Fibroblast of skin of right biceps (primary cell): ENCODE data around the gene DGKB.

Source experiments
- DNase-seq: peaks from one replicate; pipeline ENCODE4 v3.0.0-alpha.2; 2013

DGKB gene

DNA sequence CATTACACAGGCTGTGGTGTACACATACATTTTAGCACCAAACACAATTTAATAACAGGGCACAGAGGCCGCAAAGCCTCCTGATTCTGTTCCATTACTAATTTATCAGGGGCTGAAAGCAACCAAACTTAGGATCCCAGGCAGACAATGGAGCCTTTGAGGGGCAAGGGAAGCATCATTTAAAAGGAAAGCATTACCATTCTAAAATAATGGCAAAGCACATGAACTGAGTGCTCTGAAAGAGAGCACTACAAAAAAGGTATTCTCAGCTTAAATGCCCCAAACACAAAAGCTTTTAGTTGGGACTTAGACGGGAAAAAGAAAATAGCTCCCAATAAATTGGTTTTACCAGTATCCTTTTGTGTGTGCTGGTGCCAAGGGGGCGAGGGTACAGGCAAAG lies 631.1 kb downstream of the DGKB start:
- DNase-seq: no peak

DNA sequence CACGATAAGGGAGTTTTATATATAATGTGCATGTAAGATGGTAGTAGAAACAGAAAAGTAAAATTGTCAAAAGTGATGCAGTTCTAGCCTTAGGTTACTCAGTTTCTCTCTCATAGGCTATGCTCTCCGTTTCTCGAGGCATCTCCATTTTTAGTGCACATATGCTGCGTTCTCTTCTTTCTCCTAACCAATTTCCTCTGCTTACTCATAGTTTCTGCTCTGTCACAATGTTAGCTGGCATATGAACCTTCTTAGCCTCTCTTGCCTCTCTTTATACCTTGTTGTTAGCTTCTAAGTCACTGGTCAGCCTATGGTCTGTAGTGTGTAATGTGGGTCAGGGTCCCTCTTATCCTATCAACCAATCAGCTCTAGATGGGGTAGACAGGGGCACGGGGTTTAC lies 632.5 kb downstream of the DGKB start:
- no peak for DNase-seq

- no peak for DNase-seq
Observed at GRCh38 chr7:14260011-14260410, 642.5 kb downstream of the DGKB start.

GRCh38 chr7:14258861-14259260 lies 643.7 kb downstream of the DGKB start:
- no peak for DNase-seq

GRCh38 chr7:14258441-14258840 lies 644.1 kb downstream of the DGKB start:
- DNase-seq: no peak

- no peak for DNase-seq
Observed at GRCh38 chr7:14252458-14252857, 650.1 kb downstream of the DGKB start.

DNA sequence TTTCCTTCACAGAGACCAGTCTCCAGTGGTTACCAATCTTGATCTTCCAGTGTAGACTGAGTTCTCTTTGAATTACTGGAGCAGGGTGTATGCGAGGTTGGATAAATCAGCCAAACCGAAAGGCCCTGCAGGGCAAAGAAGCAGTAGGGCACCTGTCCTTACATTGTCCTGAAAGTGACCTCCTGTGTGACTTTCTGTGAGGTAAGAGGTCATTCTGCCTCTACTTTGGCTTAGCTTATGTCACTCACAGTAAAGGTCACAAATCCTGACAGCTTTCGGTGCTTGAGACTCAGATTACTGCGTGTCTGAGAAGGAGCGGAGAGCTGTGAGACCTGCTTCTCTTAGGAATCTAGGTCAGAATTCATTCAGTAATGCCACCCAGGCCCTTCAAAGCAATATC lies 660.4 kb downstream of the DGKB start:
- DNase-seq: no peak

GRCh38 chr7:14236834-14237233 lies 665.7 kb downstream of the DGKB start:
- peak; percentile 14 for DNase-seq

DNA sequence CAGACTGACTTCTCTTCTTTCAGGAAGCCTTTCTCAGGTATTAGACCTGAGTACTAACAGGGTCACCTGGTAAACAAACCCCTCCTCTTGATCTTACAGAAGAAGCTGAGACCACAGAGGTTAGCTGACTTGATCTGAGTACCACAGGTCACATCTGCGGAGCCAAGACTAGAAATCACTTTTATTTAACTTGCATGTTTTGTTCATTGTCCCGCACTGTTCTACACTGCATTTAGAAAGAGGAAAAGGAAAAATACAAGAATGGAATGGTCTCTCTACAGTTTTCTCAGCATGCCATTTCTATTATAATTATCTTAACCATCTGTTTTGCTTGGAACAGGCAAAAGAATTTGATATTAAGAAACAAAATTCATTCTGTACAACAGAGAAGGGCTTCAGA lies 667.5 kb downstream of the DGKB start:
- no peak for DNase-seq

DNA sequence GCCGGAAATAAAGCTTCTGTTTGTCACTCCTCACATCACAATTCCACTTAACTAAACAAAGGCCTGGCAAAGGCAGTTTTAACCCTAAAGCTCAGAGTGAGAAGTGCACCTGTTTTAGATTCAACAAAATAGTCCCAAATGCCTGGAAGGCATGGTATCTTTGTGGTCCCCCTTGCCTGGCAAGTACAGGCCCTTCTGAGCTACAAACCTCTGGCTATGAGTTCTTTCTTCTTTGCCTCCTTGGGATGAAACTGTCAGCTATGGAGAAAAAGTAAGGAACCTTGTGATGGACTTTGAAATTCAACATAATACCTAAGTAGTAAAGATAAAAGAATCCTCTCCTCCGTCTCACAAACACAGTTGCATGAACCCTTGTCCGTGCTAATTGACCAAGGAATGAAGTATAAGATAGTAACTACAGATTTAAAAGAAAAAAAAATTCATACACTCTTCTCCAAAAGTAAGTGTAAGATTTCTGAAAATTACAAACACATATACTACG lies 668.6 kb downstream of the DGKB start:
- DNase-seq: no peak

- DNase-seq: peak; percentile 55
Observed at GRCh38 chr7:14233076-14233867, 669.3 kb downstream of the DGKB start.

- DNase-seq: peak; percentile 46
Observed at GRCh38 chr7:14229047-14229446, 673.5 kb downstream of the DGKB start.

GRCh38 chr7:14228341-14228740 lies 674.2 kb downstream of the DGKB start:
- DNase-seq: peak; percentile 37

GRCh38 chr7:14226126-14226525 lies 676.4 kb downstream of the DGKB start:
- DNase-seq: no peak

DNA sequence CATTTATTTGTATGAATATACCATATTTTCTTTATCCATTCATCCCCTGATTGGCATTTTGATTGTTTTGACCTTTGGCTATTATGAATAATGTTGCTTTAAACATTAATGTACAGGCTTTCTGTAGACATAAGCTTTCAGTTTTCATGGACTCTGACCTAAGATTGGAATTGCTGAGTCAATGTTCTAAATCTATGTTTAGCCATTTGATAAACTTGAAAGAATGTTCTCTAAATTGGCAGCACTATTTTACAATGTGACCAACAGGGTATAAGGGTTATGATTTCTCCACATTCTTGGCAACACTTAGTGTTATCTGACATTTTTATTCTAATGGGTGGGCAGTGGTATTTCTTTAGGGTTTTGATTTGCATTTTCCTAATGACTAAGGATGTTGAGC lies 683.4 kb downstream of the DGKB start:
- DNase-seq: no peak

DNA sequence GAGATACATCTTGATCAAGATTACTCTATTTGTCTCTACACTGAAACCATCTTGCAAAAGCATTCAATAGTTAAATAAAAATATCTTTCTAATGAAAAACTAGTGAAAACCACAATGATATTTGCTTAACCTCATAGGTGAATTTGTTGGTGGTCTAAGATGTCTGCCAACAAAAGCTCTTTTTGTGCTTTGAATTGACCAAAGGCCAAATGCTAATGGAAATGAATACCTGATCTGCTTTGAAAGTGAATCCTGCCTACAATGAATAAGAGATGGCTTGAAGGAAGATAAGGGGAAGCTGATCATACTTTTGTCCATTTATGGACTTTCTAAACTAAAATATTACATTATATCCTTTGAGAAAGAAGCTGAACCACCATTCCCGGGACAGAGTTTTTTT lies 684.2 kb downstream of the DGKB start:
- no peak for DNase-seq

GRCh38 chr7:14209896-14210484 lies 692.6 kb downstream of the DGKB start:
- no peak for DNase-seq

- DNase-seq: no peak
Observed at GRCh38 chr7:14207711-14208110, 694.8 kb downstream of the DGKB start.

DNA sequence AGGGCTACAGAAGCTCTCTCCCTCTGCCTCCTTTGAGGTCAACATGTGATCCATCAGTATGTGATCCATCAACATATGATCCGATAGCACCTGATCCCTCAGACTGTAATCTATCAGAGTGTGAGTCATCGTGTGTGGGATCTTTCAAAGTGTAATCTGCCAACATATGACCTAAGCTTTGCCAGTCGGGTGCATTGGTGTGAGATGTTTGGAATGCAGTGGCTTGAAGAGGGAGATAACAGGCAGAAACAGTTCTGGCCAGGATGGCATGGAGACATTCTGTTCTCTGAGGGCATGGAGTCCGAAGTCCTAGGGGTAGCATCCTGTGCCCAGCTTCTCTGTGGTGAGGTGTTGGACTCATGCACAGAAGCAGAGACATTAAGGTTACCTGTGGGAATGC lies 695.4 kb downstream of the DGKB start:
- no peak for DNase-seq

DNA sequence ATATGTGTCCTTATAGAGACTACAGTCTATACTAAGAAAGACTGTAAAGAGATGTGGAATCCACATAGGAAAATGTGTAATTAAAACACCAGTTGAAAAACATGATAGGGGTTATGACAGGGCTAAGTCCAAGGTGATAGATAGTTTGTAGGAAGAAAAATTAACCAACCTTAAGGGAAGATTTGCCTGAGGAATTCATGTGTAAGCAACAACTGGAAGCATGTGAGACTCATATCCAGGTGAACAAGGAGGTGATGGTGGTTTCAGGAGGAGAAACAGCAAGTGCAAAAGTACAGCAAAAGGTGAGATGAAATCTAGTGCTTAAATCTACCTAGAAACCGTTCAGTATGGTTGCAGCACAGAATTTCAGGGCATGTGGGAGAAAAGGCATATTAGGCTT lies 696.4 kb downstream of the DGKB start:
- DNase-seq: no peak

- DNase-seq: no peak
Observed at GRCh38 chr7:14201353-14201752, 701.2 kb downstream of the DGKB start.

DNA sequence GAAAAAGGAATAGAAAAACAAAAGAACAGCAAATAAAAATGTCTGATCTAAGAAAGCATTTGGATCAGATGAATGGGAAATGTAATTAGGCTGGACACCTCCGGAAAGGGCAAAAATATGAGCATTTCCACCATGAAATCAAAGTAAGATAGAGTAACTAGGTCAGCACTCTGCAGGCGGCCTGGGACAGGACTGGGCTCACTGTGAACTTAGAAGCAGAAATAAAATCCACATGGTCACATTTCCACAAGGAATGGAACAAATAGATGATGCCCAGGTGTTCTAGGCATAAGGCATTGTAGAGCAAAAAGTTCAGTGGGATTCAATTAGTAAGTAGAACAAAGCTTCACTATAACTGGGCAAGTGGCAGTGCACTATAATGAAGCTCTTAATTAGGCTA lies 703.2 kb downstream of the DGKB start:
- DNase-seq: no peak

DNA sequence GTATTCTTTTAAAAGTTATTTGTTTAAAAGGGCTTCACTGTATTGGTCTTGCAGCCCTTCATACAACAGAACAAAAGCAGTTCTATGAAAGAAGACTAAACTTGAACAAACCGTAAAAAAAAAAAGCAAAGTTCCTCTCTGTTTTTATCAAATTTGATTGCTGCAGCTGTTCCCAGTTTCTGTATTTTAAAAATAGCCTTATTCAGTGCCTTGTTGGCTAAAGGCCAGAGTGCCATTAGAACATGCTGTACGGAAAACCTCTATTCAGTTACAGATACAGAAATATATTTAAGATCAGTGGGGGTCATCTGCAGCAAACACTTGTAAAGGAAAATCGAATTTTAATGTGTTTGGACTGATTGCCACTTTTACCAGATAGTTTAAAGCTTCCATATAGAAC lies 705.3 kb downstream of the DGKB start:
- DNase-seq: peak; percentile 19

DNA sequence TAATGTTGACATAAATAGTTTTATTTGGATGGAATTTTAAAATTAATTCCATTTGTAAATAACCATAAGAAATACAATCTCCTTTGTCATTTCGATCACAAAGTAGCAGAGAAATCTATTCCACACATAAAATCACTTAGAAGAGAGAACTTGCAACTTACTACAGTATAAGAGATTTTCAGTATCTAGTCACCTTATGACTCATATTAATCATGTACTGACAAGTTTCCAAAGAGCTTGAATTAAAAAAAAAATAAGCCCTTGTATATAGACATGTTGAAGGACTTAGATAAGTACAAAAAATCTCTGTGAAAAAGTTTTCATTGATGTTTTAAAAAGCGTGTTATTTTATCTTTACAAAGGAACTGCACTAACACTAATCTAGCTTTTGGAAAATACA lies 706.0 kb downstream of the DGKB start:
- DNase-seq: peak; percentile 30

DNA sequence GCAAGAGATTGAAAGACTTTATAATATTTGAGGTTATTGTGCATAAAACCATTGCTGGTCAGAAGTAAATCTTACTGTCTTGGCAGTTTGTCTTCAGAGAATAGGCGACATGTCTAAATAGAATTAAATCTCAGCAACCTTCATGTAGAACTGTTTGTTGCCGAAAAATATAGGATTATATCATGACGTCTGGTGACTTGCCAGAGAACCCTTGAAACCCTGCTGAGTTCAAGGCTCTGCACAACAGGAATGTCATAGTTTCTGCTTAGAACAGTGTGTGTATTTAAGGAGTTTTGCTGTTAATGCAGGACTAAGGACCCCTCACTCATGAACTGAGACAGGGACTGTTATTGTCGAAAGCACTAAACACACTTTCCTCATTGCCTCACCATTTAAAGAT lies 706.7 kb downstream of the DGKB start:
- no peak for DNase-seq
